GM18870 (cell line): Measurements from ENCODE around the gene GON7.
"Not testable (repeated sequence)": the region's sequence is repeated elsewhere in the genome, so short reads cannot be mapped to it uniquely, and the experiment has no call there.

Experiments used
- ATAC-seq: cut with Tn5 transposase; IDR thresholded peaks from one replicate; pipeline ENCODE4 v1.9.1; 2021; ENCODE audit warnings: moderate library complexity; ENCODE audit not compliant: unreplicated experiment

GON7 gene

GRCh38 chr14:93159625-93160352, 47.1 kb downstream of the GON7 start:
- not testable (repeated sequence) for ATAC-seq

GRCh38 chr14:93158349-93158748, 48.5 kb downstream of the GON7 start:
- not testable (repeated sequence) for ATAC-seq

- no peak for ATAC-seq
Measured at GRCh38 chr14:93156693-93157369, 50.0 kb downstream of the GON7 start.

GRCh38 chr14:93155667-93156066, 51.2 kb downstream of the GON7 start:
- ATAC-seq, result no peak

- ATAC-seq, result no peak
Measured at GRCh38 chr14:93153121-93153520, 53.7 kb downstream of the GON7 start.
